Esophagus muscularis mucosa (tissue), 4 donors: ENCODE results near the gene ADAMTS20.

Experiments used
- CTCF ChIP-seq, 3 experiments: fragments of 200-600 bp in 2 of 3; fragments of 450-650 bp in 1 of 3; sonication (generic) in 2 of 3; IDR thresholded peaks; one replicate each; pipeline ENCODE4 v1.5.1; 2017 to 2019; ENCODE audit warnings: antibody characterized with exemption in 3 of 3, mild to moderate bottlenecking in 2 of 3, moderate library complexity in 1 of 3
- EP300 ChIP-seq: sonication (generic); formaldehyde crosslinking; IDR thresholded peaks from one replicate; pipeline ENCODE4 v1.6.1; 2017; ENCODE audit warnings: antibody characterized with exemption
- POLR2A ChIP-seq: fragments of 450-650 bp; IDR thresholded peaks from one replicate; pipeline ENCODE4 v1.6.1; 2017; ENCODE audit warnings: antibody characterized with exemption, moderate library complexity, mild to moderate bottlenecking, low read depth
- POLR2AphosphoS5 ChIP-seq, 2 donors: sonication (generic); formaldehyde crosslinking; IDR thresholded peaks; one replicate each; pipeline ENCODE4 v1.6.1; 2017; ENCODE audit warnings: antibody characterized with exemption in 2 of 2

- TF ChIP-seq CTCF (IDR thresholded peaks at IDR 0.05) = no peak
- TF ChIP-seq POLR2A = no peak
- no peak for TF ChIP-seq POLR2AphosphoS5 (IDR thresholded peaks at IDR 0.05)
- no peak for TF ChIP-seq EP300
Observed at GRCh38 chr12:43482311-43483085, 69.5 kb downstream of the ADAMTS20 start.
